Measurements from ENCODE around the gene ZNF415.

DNA sequence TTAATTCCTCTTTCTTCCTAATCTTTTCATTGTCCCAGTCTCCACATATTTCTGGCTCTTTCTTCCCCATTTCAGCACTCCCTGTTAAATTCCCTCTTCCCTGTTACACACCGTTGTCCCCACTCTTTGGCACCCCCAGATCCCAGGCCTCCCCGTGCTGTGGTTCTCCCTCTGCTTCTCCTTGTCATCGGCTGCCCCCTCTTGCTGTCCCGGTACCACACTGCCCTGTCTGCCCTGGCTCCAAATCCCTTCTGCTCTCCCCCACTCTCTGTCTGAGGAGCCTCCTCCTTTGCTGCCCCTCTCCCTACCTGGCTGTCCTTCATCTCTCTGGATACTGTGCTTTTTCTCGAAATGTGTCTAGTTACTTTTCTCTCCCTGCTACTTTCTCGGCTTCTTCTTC, 983 bp downstream of the ZNF415 start:
- TF ChIP-seq, protein P1, sequence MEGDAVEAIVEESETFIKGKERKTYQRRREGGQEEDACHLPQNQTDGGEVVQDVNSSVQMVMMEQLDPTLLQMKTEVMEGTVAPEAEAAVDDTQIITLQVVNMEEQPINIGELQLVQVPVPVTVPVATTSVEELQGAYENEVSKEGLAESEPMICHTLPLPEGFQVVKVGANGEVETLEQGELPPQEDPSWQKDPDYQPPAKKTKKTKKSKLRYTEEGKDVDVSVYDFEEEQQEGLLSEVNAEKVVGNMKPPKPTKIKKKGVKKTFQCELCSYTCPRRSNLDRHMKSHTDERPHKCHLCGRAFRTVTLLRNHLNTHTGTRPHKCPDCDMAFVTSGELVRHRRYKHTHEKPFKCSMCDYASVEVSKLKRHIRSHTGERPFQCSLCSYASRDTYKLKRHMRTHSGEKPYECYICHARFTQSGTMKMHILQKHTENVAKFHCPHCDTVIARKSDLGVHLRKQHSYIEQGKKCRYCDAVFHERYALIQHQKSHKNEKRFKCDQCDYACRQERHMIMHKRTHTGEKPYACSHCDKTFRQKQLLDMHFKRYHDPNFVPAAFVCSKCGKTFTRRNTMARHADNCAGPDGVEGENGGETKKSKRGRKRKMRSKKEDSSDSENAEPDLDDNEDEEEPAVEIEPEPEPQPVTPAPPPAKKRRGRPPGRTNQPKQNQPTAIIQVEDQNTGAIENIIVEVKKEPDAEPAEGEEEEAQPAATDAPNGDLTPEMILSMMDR (IDR thresholded peaks at IDR 0.05 in 2 of 3, conservative IDR thresholded peaks at IDR 0.05 in 1 of 3; ENCODE audit: borderline replicate concordance in 1 of 3, insufficient read depth in 1 of 3, low read depth in 2 of 3, low read length in 2 of 3): no peak
- no peak for TF ChIP-seq SP1 (IDR thresholded peaks at IDR 0.05; ENCODE audit: low read depth)
- TF ChIP-seq POLR2AphosphoS5 (IDR thresholded peaks at IDR 0.05; ENCODE audit: low read depth, low read length): no peak
- no peak for TF ChIP-seq POLR2A (IDR thresholded peaks at IDR 0.05; ENCODE audit: borderline replicate concordance, extremely low read depth, insufficient read depth, insufficient read length)
- no peak for TF ChIP-seq EZH2 (IDR thresholded peaks at IDR 0.05)
- TF ChIP-seq, protein P2, sequence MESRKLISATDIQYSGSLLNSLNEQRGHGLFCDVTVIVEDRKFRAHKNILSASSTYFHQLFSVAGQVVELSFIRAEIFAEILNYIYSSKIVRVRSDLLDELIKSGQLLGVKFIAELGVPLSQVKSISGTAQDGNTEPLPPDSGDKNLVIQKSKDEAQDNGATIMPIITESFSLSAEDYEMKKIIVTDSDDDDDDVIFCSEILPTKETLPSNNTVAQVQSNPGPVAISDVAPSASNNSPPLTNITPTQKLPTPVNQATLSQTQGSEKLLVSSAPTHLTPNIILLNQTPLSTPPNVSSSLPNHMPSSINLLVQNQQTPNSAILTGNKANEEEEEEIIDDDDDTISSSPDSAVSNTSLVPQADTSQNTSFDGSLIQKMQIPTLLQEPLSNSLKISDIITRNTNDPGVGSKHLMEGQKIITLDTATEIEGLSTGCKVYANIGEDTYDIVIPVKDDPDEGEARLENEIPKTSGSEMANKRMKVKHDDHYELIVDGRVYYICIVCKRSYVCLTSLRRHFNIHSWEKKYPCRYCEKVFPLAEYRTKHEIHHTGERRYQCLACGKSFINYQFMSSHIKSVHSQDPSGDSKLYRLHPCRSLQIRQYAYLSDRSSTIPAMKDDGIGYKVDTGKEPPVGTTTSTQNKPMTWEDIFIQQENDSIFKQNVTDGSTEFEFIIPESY (IDR thresholded peaks at IDR 0.05; ENCODE audit: extremely low read depth, insufficient replicate concordance, low read length): no peak
- no peak for TF ChIP-seq CEBPB (IDR thresholded peaks at IDR 0.05; ENCODE audit: low read depth)
- TF ChIP-seq, protein P3, sequence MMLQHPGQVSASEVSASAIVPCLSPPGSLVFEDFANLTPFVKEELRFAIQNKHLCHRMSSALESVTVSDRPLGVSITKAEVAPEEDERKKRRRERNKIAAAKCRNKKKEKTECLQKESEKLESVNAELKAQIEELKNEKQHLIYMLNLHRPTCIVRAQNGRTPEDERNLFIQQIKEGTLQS (IDR thresholded peaks at IDR 0.05): no peak
- TF ChIP-seq SRF (IDR thresholded peaks at IDR 0.05; ENCODE audit: low read depth): no peak
- TF ChIP-seq, protein P4, sequence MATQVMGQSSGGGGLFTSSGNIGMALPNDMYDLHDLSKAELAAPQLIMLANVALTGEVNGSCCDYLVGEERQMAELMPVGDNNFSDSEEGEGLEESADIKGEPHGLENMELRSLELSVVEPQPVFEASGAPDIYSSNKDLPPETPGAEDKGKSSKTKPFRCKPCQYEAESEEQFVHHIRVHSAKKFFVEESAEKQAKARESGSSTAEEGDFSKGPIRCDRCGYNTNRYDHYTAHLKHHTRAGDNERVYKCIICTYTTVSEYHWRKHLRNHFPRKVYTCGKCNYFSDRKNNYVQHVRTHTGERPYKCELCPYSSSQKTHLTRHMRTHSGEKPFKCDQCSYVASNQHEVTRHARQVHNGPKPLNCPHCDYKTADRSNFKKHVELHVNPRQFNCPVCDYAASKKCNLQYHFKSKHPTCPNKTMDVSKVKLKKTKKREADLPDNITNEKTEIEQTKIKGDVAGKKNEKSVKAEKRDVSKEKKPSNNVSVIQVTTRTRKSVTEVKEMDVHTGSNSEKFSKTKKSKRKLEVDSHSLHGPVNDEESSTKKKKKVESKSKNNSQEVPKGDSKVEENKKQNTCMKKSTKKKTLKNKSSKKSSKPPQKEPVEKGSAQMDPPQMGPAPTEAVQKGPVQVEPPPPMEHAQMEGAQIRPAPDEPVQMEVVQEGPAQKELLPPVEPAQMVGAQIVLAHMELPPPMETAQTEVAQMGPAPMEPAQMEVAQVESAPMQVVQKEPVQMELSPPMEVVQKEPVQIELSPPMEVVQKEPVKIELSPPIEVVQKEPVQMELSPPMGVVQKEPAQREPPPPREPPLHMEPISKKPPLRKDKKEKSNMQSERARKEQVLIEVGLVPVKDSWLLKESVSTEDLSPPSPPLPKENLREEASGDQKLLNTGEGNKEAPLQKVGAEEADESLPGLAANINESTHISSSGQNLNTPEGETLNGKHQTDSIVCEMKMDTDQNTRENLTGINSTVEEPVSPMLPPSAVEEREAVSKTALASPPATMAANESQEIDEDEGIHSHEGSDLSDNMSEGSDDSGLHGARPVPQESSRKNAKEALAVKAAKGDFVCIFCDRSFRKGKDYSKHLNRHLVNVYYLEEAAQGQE (IDR thresholded peaks at IDR 0.05; ENCODE audit: low read depth): no peak
- TF ChIP-seq YY1 (IDR thresholded peaks at IDR 0.05; ENCODE audit: extremely low read depth, insufficient replicate concordance, low read depth, low read length): no peak
- no peak for TF ChIP-seq RAD21 (IDR thresholded peaks at IDR 0.05; ENCODE audit: low read depth)

Measured in HCT116 (cell line).